ENCODE results near the gene EIF2AK3. TPM values are rescaled to one million over a fixed set of nuclear protein-coding genes. Genes with fewer than 3 reads are reported as not detected.

Gene EIF2AK3
- total RNA-seq, 1 donor from 2014 or later = 16.0 TPM

DNA sequence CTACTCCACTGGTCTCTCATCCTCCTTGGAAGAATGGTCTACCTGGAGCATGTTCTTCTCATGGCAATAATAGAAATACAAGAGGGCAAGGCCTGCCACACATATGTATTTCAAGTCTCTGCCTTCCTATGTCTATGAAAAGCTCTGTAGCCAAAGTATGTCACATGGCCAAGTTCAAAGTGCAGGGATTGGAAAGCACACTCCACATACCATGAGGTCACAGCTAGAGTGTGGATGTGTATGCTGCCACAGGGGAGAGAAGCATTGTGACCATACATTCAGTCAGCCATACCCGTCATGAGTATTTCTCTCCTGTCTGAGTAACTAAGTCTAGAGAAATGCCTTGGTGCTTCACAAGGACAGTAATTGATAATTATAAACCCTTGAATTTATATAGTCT, 8.8 kb upstream of the EIF2AK3 start:
- TF ChIP-seq, protein P1, sequence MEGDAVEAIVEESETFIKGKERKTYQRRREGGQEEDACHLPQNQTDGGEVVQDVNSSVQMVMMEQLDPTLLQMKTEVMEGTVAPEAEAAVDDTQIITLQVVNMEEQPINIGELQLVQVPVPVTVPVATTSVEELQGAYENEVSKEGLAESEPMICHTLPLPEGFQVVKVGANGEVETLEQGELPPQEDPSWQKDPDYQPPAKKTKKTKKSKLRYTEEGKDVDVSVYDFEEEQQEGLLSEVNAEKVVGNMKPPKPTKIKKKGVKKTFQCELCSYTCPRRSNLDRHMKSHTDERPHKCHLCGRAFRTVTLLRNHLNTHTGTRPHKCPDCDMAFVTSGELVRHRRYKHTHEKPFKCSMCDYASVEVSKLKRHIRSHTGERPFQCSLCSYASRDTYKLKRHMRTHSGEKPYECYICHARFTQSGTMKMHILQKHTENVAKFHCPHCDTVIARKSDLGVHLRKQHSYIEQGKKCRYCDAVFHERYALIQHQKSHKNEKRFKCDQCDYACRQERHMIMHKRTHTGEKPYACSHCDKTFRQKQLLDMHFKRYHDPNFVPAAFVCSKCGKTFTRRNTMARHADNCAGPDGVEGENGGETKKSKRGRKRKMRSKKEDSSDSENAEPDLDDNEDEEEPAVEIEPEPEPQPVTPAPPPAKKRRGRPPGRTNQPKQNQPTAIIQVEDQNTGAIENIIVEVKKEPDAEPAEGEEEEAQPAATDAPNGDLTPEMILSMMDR (IDR thresholded peaks at IDR 0.05) = no peak
- H3K36me3 ChIP-seq = no peaks in the 10 kb centered on the region
- H3K27me3 ChIP-seq (ENCODE audit: low read depth) = no peaks in the 10 kb centered on the region
- no peak overlapping the region for H3K27ac ChIP-seq
- H3K4me1 ChIP-seq = no peaks in the 10 kb centered on the region
- no peak overlapping the region for H3K4me3 ChIP-seq
- ATAC-seq (no peak), DNase-seq (no peak)
- intact Hi-C loops (cut with DNase I) = no loop called here
- H3K9me3 ChIP-seq = no peaks in the 10 kb centered on the region

DNA sequence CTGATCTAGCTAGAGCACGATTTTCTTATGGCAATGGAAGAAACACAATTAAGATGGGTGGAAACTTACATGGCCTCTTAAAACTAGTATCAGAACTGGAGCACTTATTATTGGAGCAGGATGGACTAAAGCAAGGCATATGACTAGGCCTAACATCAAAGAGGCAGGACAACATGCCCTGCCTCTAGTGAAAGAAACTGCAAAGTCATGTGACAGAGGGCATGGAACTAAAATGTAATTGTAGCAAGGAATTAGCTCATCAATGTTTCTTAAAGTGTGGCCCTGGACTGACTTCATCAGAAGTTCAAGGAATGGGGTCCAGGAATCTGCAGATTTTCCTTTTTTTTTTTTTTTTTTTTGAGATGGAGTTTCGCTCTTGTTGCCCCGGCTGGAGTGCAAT, 5.3 kb upstream of the EIF2AK3 start:
- DNase-seq = no peak
- Histone ChIP-seq H3K27me3 (ENCODE audit: low read depth) (no peaks in the 10 kb centered on the region), H3K4me3 (no peak overlapping the region), H3K4me1 (peaks cover 7% of the 10 kb centered on the region), H3K36me3 (no peaks in the 10 kb centered on the region), H3K9me3 (no peaks in the 10 kb centered on the region), H3K27ac (no peak overlapping the region)
- ATAC-seq = no peak
- intact Hi-C loops (cut with DNase I) = no loop called here
- TF ChIP-seq, protein P1 (IDR thresholded peaks at IDR 0.05) = no peak

DNA sequence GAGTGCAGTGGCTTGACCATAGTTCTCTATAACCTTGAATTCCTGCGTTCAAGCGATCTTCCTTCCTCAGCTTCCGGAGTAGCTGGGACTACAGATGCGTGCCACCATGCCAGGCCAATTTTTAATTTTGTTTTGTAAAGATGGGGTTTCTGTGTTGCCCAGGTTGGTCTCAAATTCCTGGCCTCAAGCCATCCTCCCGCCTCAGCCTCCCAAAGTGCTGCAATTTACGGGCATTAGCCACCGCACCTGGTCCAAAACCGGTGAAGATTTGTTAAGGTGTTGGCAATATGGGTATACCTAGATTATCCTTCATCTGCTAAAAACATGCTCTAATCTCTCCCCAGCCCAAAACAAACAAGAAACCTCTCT, 1.3 kb upstream of the EIF2AK3 start:
- no peaks in the 10 kb centered on the region for H3K9me3 ChIP-seq
- DNase-seq (no peak), ATAC-seq (no peak)
- H3K4me3 ChIP-seq = peak overlapping the region; percentile 93
- H3K27ac ChIP-seq = peak overlapping the region; percentile 98
- H3K36me3 ChIP-seq = no peaks in the 10 kb centered on the region
- no peaks in the 10 kb centered on the region for H3K27me3 ChIP-seq (ENCODE audit: low read depth)
- peaks cover 32% of the 10 kb centered on the region for H3K4me1 ChIP-seq
- TF ChIP-seq, protein P1 (IDR thresholded peaks at IDR 0.05) = no peak
- intact Hi-C loops (cut with DNase I) = no loop called here

DNA sequence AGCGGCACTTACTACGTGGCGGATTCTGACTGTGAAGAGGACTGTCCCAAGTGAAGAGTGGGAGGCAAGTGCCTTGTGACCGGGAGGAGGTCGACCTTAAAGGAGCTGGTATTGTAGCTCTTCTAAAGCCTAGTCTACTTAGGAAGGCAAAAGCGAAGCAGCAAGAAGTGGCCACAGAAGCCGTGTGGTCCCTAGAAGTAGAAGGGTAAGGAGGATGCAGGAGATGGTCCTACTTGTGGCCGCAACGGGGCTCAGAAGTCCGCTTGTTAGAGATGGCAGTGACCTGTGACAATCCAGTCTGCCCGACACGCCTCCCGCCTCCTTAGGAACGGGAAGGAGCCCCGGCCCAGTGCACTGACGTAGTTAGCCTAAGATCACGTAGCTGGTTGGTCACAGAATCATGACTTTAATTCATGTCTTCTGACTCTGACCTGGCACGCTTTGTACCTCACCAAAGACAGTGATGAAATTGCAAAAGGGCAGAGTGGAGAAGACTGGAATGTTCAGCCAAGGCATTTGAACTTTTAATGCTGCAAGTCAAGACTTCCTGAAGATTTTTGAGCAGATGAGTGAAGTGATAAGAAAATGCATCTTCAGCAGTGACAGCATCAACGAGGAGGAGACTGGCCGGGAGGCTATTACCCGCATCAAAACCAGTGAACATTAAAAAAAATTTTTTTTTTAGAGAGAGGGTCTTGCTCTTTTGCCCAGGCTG, 749 bp upstream of the EIF2AK3 start:
- Histone ChIP-seq H3K4me3 (peak overlapping the region; percentile 93), H3K9me3 (no peaks in the 10 kb centered on the region), H3K27ac (peak overlapping the region; percentile 98), H3K36me3 (no peaks in the 10 kb centered on the region), H3K27me3 (ENCODE audit: low read depth) (no peaks in the 10 kb centered on the region), H3K4me1 (peaks cover 32% of the 10 kb centered on the region)
- DNase-seq (peak; percentile 96), ATAC-seq (peak; percentile 87 to 89)
- TF ChIP-seq, protein P1 (IDR thresholded peaks at IDR 0.05) = no peak
- intact Hi-C loops (cut with DNase I) = no loop called here

DNA sequence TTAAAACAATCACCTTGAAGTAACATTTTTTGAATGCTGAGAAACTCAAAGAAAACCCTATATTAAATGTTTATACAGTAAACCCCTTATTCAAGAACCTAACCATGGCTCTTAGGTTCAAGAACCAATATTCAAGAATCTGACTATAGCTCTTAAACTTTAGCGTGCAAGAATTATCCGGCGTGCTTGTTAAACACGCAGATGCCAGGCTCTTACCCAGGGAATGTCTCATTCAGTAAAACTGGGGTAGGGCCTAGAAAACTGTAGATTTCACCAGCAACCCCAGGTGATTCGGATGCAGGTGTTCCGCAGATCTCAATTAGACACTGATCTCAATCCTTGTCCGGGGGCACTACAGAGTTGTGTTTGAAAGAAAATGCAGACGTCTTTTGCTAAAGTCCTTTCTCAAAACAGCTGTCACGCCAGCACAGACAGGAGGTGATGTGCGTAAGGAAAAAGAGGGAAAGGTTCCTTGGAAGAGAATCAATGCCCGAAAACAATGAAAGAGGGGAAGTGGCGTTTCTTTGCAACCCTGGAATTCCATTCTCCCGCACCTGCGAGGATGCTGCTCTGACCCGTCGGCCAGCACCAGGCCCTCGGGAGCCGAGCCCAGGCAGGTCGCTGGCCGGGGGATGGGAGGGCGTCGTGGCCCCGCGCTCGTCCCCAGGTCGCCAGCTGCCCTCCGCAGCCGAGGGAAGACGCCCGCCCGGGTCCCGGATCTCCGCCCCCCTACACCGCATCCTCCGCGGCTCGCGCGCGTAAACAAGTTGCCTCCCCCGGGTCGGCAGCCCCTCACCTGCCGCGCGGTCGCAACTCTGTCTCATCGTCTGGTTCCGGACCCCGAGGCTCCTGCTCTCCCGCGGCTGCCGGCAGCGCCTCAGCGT, 851 bp downstream of the EIF2AK3 start:
- Histone ChIP-seq H3K9me3 (no peaks in the 10 kb centered on the region), H3K27me3 (ENCODE audit: low read depth) (no peaks in the 10 kb centered on the region), H3K4me3 (peak overlapping the region; percentile 93), H3K36me3 (no peaks in the 10 kb centered on the region), H3K4me1 (peaks cover 32% of the 10 kb centered on the region), H3K27ac (peak overlapping the region; percentile 98)
- intact Hi-C loops (cut with DNase I) = no loop called here
- peak; percentile 60 for DNase-seq
- ATAC-seq = peak in 1 of 2 donors; percentile 13
- TF ChIP-seq, protein P1 (IDR thresholded peaks at IDR 0.05) = no peak
